ENCODE measurements around the gene PSD. TPM values are rescaled to one million over a fixed set of nuclear protein-coding genes. Genes with fewer than 3 reads are reported as not detected.

PSD gene
- total and polyA plus RNA-seq, 9 of the 15 experiments (the other 6 are each of a cell fraction or from before 2014, with no cell fraction given), result 0.11 to 1.7 (median 0.54) TPM; not detected in 2

DNA sequence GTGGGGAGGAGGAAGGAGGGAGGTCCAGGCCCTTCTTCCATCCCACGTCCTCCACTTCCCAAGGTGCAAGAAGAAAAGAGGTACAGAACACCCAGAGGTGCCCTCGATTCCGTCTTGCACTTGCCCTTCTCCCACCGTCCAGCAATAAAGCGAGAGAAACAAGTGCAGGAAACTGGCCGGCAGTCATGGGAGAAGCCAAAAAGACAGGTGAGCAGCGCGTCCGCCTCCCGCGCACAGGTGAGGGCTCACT is 31.5 kb upstream of the PSD start (continued):
- no peak for TF ChIP-seq TOE1 (IDR thresholded peaks at IDR 0.05; ENCODE audit: borderline replicate concordance)
- 0 out of 2 replicates have a peak, but pooled peaks have one; percentile 53 for TF ChIP-seq TOE1 (CRISPR knock-in tag; IDR thresholded peaks at IDR 0.05; ENCODE audit: borderline replicate concordance, low read depth)
- TF ChIP-seq, protein P1, sequence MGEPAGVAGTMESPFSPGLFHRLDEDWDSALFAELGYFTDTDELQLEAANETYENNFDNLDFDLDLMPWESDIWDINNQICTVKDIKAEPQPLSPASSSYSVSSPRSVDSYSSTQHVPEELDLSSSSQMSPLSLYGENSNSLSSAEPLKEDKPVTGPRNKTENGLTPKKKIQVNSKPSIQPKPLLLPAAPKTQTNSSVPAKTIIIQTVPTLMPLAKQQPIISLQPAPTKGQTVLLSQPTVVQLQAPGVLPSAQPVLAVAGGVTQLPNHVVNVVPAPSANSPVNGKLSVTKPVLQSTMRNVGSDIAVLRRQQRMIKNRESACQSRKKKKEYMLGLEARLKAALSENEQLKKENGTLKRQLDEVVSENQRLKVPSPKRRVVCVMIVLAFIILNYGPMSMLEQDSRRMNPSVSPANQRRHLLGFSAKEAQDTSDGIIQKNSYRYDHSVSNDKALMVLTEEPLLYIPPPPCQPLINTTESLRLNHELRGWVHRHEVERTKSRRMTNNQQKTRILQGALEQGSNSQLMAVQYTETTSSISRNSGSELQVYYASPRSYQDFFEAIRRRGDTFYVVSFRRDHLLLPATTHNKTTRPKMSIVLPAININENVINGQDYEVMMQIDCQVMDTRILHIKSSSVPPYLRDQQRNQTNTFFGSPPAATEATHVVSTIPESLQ (CRISPR knock-in tag; IDR thresholded peaks at IDR 0.05), result no peak
- no peak for TF ChIP-seq ZSCAN29 (IDR thresholded peaks at IDR 0.05)
- no peak for TF ChIP-seq NFIX (CRISPR knock-in tag; IDR thresholded peaks at IDR 0.05; ENCODE audit: low read depth)
- peak; percentile 81 for TF ChIP-seq ZEB2 (IDR thresholded peaks at IDR 0.05)
- TF ChIP-seq ZNF766 (CRISPR knock-in tag; conservative IDR thresholded peaks at IDR 0.05), result no peak
- no peak for TF ChIP-seq GATAD2A (IDR thresholded peaks at IDR 0.05)
- no peak for TF ChIP-seq GTF2A2 (tag; IDR thresholded peaks at IDR 0.05)
- TF ChIP-seq, protein P2, sequence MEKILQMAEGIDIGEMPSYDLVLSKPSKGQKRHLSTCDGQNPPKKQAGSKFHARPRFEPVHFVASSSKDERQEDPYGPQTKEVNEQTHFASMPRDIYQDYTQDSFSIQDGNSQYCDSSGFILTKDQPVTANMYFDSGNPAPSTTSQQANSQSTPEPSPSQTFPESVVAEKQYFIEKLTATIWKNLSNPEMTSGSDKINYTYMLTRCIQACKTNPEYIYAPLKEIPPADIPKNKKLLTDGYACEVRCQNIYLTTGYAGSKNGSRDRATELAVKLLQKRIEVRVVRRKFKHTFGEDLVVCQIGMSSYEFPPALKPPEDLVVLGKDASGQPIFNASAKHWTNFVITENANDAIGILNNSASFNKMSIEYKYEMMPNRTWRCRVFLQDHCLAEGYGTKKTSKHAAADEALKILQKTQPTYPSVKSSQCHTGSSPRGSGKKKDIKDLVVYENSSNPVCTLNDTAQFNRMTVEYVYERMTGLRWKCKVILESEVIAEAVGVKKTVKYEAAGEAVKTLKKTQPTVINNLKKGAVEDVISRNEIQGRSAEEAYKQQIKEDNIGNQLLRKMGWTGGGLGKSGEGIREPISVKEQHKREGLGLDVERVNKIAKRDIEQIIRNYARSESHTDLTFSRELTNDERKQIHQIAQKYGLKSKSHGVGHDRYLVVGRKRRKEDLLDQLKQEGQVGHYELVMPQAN (IDR thresholded peaks at IDR 0.05; ENCODE audit: borderline replicate concordance), result 0 out of 2 replicates have a peak, but pooled peaks have one; percentile 26
- peak; percentile 59; the same call in 1 of the 2 replicates for TF ChIP-seq NFRKB (IDR thresholded peaks at IDR 0.05; ENCODE audit: low read depth)
- TF ChIP-seq MLLT1 (IDR thresholded peaks at IDR 0.05), result 0 out of 4 replicates have a peak, but pooled peaks of 1 of the 2 experiments have one; percentile 33
- 0 out of 2 replicates have a peak, but pooled peaks have one; percentile 51 for TF ChIP-seq EP400 (IDR thresholded peaks at IDR 0.05)
- TF ChIP-seq ZNF695 (CRISPR knock-in tag; IDR thresholded peaks at IDR 0.05), result no peak
- TF ChIP-seq, protein P3, sequence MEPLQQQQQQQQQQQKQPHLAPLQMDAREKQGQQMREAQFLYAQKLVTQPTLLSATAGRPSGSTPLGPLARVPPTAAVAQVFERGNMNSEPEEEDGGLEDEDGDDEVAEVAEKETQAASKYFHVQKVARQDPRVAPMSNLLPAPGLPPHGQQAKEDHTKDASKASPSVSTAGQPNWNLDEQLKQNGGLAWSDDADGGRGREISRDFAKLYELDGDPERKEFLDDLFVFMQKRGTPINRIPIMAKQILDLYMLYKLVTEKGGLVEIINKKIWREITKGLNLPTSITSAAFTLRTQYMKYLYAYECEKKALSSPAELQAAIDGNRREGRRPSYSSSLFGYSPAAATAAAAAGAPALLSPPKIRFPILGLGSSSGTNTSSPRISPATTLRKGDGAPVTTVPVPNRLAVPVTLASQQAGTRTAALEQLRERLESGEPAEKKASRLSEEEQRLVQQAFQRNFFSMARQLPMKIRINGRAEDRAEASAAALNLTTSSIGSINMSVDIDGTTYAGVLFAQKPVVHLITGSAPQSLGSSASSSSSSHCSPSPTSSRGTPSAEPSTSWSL (CRISPR knock-in tag; IDR thresholded peaks at IDR 0.05; ENCODE audit: borderline replicate concordance), result no peak
- TF ChIP-seq E2F1 (CRISPR knock-in tag; IDR thresholded peaks at IDR 0.05), result no peak
- TF ChIP-seq, protein P4, sequence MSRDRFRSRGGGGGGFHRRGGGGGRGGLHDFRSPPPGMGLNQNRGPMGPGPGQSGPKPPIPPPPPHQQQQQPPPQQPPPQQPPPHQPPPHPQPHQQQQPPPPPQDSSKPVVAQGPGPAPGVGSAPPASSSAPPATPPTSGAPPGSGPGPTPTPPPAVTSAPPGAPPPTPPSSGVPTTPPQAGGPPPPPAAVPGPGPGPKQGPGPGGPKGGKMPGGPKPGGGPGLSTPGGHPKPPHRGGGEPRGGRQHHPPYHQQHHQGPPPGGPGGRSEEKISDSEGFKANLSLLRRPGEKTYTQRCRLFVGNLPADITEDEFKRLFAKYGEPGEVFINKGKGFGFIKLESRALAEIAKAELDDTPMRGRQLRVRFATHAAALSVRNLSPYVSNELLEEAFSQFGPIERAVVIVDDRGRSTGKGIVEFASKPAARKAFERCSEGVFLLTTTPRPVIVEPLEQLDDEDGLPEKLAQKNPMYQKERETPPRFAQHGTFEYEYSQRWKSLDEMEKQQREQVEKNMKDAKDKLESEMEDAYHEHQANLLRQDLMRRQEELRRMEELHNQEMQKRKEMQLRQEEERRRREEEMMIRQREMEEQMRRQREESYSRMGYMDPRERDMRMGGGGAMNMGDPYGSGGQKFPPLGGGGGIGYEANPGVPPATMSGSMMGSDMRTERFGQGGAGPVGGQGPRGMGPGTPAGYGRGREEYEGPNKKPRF (IDR thresholded peaks at IDR 0.05; ENCODE audit: low read depth, low read length), result no peak
- peak; percentile 71 for TF ChIP-seq CHD1 (IDR thresholded peaks at IDR 0.05; ENCODE audit: low read length)
- TF ChIP-seq ATF1 (CRISPR knock-in tag; IDR thresholded peaks at IDR 0.05), result no peak
- TF ChIP-seq ATF1 (tag; IDR thresholded peaks at IDR 0.05), result no peak
- no peak for TF ChIP-seq MCM7 (IDR thresholded peaks at IDR 0.05)
